Stimulated activated CD8-positive, alpha-beta memory T cell treated with anti-CD3 and anti-CD28 coated beads, Interleukin-7, amount 100 ng/mL, for 48 hours (primary cell): Measurements from ENCODE around the gene PRR29.

Source experiments
- DNase-seq, 2 donors: peaks; one replicate each; pipeline ENCODE4 v3.0.0-alpha.2; 2020; ENCODE audit warnings: low read depth in 1 of 2; ENCODE audit errors: extremely low read depth in 1 of 2

The PRR29 gene

GRCh38 chr17:64039106-64039400, 40.9 kb downstream of the PRR29 start:
- DNase-seq = no peak

GRCh38 chr17:64040206-64040605, 42.1 kb downstream of the PRR29 start:
- no peak for DNase-seq

DNA sequence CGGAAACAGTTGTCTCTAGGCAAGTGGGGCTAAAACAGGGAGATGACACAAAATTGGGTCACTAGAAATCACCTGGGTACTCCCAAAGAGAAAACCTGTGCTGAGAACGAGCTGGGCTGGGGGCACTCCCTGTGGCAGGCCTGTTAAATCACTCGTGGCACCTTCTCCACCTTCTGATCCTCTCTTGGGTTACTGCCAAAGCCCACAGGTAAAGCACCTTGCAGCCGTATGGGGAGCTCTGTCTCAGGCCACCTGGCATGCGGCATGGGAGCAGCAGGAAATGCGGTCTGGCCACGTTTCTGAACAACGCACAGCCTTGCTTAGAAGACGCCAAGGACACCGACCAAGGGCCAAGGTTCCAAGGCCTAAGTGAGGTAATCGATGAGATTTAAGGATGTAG, 43.8 kb downstream of the PRR29 start:
- DNase-seq = no peak

DNA sequence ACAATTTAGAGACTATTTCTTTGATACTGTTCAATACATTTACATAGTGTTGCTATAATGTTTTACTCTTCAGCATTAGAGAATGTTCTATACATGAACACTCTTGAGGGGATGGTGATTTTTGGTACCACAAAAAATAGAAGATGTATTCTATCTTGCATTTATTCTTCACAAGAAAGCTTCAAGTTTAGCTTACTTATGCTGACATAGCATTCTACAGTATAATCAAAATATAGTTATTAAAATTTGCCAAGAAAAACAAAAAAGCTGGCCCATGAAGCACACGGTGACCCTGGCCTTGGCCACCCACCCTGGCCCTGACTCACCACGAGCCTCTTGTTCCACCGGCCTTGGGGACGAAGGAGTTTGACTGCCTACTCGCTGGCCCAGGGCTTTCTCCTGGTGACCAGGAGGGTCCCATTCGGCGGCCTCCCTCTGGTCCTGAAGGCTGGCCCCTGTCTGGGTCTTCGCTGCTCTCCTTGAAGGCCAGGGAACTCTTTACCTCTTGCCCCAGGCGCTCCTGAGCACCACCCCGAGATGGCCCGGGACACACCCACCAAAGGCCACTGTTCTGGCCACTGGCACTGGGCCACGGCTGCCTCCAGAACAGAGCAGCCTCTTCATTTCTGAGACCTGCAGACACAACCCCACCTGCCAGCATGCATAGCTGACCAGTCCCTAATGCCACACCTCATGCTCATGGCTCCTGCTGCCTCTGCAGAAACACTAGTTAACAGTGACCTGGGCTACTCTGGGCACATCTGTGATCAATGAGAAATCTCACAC, 44.7 kb downstream of the PRR29 start:
- no peak for DNase-seq

DNA sequence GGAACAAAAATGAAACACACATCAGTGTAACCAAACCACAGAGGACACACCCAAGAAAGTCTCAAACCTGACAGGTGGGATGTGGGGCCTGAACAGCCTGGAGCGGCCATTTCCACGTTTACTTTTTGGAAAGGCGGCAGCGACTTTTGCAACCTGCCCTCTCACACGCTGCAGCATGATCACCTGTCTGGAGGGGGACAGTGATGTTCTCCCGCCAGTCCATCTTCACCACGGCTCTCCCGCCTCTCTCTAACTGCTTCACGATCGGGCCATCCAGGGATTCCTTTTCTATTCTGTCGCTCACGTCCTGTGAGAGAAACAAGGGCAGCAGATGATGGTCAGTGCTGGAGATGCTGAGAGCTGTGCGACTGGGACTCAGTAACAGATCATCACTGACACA, 47.0 kb downstream of the PRR29 start:
- no peak for DNase-seq

DNA sequence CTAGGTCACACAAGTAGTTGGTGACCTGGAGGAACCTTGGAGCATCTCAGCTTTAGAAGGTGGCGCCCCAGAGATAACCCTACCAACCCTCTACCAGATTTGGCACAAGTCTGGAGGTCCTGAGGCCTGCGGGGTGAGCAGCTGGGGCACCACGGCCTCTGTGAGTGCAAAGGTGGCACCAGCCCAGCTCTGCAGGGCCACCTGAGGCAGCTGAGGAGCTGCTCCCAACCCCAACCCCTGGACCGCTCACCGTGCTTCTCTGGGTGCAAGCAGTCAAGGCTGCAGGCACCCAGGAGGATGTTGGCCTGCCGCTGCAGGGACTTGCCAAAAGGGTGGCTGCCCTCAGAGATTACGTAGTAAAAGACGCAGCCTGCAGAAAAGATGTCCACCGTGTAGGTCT, 50.7 kb downstream of the PRR29 start:
- DNase-seq = no peak

- DNase-seq = no peak
Measured at GRCh38 chr17:64051153-64051552, 53.0 kb downstream of the PRR29 start.

GRCh38 chr17:64053101-64053500, 55.0 kb downstream of the PRR29 start:
- no peak for DNase-seq
